Neural progenitor cell (in vitro differentiated cells): ENCODE data around the gene KCNE4.

Experiments
- EZH2 ChIP-seq: fragments of 200-600 bp; sonication (generic); IDR thresholded peaks from 2 replicates; pipeline ENCODE4 v1.6.1; 2017; ENCODE audit warnings: antibody characterized with exemption, mild to moderate bottlenecking, moderate library complexity
- TF ChIP-seq, protein P1 (sequence below): fragments of 200-600 bp; sonication (generic); IDR thresholded peaks from 2 replicates; pipeline ENCODE4 v1.5.1; 2017; ENCODE audit warnings: antibody characterized with exemption, mild to moderate bottlenecking

DNA sequence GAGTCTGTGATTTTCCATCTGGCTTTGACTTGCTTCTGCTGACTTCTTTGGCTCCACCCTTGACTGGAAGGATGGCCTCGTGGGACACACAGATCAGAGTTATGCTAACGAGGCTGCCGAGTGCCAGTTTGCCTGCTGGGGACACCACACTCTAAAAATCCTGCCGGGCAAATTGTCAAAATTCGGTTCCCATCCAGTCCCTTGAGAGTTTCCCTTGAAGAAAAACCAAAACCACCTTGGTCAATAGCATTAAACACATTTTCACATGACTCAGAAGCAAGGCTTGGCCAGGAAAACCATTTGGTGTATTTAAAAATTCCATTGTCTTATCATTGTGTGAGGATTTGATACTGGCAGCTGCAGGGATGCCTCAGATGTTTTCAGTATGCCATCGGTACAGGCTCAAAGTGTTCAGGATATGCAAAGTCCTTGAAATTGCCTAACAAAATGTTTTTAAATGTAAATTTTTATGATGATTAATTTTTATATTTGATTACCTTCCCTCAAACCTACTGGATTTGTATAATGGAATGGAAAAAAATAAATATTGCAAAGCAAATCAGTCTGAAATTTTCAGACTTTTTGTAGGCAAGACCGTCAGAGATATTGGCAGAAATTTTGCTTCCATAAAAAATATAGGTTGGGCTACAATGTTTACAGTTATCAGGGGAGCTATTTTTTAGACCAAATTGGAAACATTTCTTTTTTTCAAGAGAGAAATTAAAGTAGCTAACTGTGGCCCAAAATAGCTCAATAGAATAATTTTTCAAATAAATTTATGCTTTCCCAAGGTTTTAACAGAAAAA, 41.6 kb downstream of the KCNE4 start:
- no peak for TF ChIP-seq EZH2
- TF ChIP-seq, protein P1, sequence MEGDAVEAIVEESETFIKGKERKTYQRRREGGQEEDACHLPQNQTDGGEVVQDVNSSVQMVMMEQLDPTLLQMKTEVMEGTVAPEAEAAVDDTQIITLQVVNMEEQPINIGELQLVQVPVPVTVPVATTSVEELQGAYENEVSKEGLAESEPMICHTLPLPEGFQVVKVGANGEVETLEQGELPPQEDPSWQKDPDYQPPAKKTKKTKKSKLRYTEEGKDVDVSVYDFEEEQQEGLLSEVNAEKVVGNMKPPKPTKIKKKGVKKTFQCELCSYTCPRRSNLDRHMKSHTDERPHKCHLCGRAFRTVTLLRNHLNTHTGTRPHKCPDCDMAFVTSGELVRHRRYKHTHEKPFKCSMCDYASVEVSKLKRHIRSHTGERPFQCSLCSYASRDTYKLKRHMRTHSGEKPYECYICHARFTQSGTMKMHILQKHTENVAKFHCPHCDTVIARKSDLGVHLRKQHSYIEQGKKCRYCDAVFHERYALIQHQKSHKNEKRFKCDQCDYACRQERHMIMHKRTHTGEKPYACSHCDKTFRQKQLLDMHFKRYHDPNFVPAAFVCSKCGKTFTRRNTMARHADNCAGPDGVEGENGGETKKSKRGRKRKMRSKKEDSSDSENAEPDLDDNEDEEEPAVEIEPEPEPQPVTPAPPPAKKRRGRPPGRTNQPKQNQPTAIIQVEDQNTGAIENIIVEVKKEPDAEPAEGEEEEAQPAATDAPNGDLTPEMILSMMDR = no peak
